OCI-LY1 (cell line): ENCODE data around the gene TNFRSF1B.

Experiments used
- H2AFZ ChIP-seq: fragments of 200-600 bp; sonication (generic), shearing (Covaris generic); 2 replicates; pipeline ENCODE4 v1.6.0; 2014; ENCODE audit warnings: antibody characterized with exemption, mild to moderate bottlenecking, low read length
- H3F3A ChIP-seq: fragments of 200-600 bp; sonication (generic), shearing (Covaris generic); 2 replicates; pipeline ENCODE4 v1.6.0; 2014; ENCODE audit warnings: mild to moderate bottlenecking, antibody characterized with exemption, low read length, moderate library complexity; ENCODE audit not compliant: insufficient read depth
- H3K27ac ChIP-seq: fragments of 200-600 bp; sonication (generic); 2 replicates; pipeline ENCODE4 v1.5.1; 2014; ENCODE audit warnings: low read length, mixed run types, mild to moderate bottlenecking, low read depth; ENCODE audit not compliant: poor library complexity, severe bottlenecking
- H3K27me3 ChIP-seq: fragments of 200-600 bp; sonication (generic); 2 replicates; pipeline ENCODE4 v1.6.0; 2014; ENCODE audit warnings: antibody characterized with exemption, mild to moderate bottlenecking, low read length, moderate library complexity; ENCODE audit not compliant: insufficient read depth
- H3K36me3 ChIP-seq: fragments of 200-600 bp; sonication (generic); 2 replicates; pipeline ENCODE4 v1.6.1; 2014; ENCODE audit warnings: mild to moderate bottlenecking, antibody characterized with exemption, low read length, moderate library complexity, mixed read lengths; ENCODE audit not compliant: insufficient read depth
- H3K4me1 ChIP-seq: fragments of 200-600 bp; sonication (generic); 2 replicates; pipeline ENCODE4 v1.5.1; 2014; ENCODE audit warnings: mild to moderate bottlenecking, low read length, moderate library complexity; ENCODE audit not compliant: insufficient read depth, severe bottlenecking
- H3K4me2 ChIP-seq: fragments of 200-600 bp; sonication (generic), shearing (Covaris generic); 2 replicates; pipeline ENCODE4 v1.6.1; 2014; ENCODE audit warnings: low read length
- H3K4me3 ChIP-seq: fragments of 200-600 bp; sonication (generic); 2 replicates; pipeline ENCODE4 v1.5.1; 2014; ENCODE audit warnings: low read length, low read depth, mild to moderate bottlenecking, mixed read lengths; ENCODE audit not compliant: poor library complexity, severe bottlenecking
- H3K79me2 ChIP-seq: fragments of 200-600 bp; shearing (Covaris generic); 2 replicates; pipeline ENCODE4 v1.6.1; 2016; ENCODE audit warnings: mixed run types, low read length, mixed read lengths; ENCODE audit not compliant: insufficient read depth
- H3K9ac ChIP-seq: fragments of 200-600 bp; sonication (generic), shearing (Covaris generic); 2 replicates; pipeline ENCODE4 v1.6.1; 2014; ENCODE audit warnings: mild to moderate bottlenecking, low read length, mixed read lengths
- H3K9me2 ChIP-seq: fragments of 200-600 bp; sonication (generic), shearing (Covaris generic); 2 replicates; pipeline ENCODE4 v1.6.1; 2014; ENCODE audit warnings: low read depth, mild to moderate bottlenecking, low read length, mixed read lengths
- H3K9me3 ChIP-seq: fragments of 200-600 bp; shearing (Covaris generic); 2 replicates; pipeline ENCODE4 v1.6.1; 2014; ENCODE audit warnings: low read length, mixed read lengths
- H4K20me1 ChIP-seq: fragments of 200-600 bp; sonication (generic), shearing (Covaris generic); 2 replicates; pipeline ENCODE4 v1.6.0; 2016; ENCODE audit warnings: mild to moderate bottlenecking, low read length; ENCODE audit not compliant: insufficient read depth
- EZH2 ChIP-seq: fragments of 200-600 bp; sonication (generic), shearing (Covaris generic); IDR thresholded peaks from 2 replicates; pipeline ENCODE4 v1.8.0; 2017; ENCODE audit warnings: borderline replicate concordance, mixed run types, mild to moderate bottlenecking, antibody characterized with exemption, low read length, moderate library complexity, mixed read lengths
- TF ChIP-seq, protein P1 (sequence below): fragments of 200-600 bp; sonication (generic), shearing (Covaris generic); IDR thresholded peaks from 2 replicates; pipeline ENCODE4 v1.5.1; 2017; ENCODE audit warnings: mild to moderate bottlenecking, antibody characterized with exemption, low read length, moderate library complexity, mixed read lengths

The TNFRSF1B gene

DNA sequence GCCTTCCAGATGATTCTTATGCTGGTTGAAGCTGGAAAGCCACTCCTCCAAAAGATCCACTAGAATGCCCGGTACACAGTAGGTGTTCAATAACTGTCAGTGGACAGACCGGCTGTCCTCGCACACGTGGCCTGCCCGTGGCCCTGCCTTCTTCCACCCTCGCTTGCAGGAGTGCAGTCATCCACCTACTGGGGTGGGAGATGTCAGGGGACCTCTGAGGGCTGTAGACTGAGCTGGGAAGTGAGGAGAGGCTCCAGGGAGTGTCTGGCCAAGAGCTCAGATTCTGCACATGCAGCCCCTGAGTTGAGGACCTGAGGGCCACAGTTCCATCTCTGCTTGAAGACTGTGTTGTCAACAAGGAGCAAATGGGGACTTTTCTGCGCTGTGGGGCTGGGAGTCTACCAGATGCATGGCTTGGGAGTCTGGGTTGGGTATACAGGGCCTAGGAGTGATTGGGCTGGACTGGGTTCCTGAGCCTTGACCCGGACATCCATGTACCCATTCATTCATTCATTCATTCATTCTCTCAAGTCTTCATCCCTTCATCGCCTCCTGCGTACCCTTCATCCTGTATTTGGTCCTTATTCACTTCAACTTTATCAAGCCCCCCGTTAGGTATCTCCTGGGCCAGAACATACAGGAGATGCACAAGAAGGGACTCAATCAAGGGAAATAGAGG is 4.2 kb upstream of the TNFRSF1B start:
- no peaks in the 10 kb centered on the region for H3K9me3 ChIP-seq
- no peaks in the 10 kb centered on the region for H3K4me1 ChIP-seq
- no peak overlapping the region for H3K4me2 ChIP-seq
- no peaks in the 10 kb centered on the region for H3K79me2 ChIP-seq
- peaks cover 8% of the 10 kb centered on the region; the same call in 1 of the 2 replicates for H3K27me3 ChIP-seq
- no peaks in the 10 kb centered on the region for H3K36me3 ChIP-seq
- no peak overlapping the region for H3K9ac ChIP-seq
- H4K20me1 ChIP-seq = no peaks in the 10 kb centered on the region
- H2AFZ ChIP-seq = no peak overlapping the region
- no peaks in the 10 kb centered on the region for H3K9me2 ChIP-seq
- H3F3A ChIP-seq = no peaks in the 10 kb centered on the region
- H3K4me3 ChIP-seq = no peak overlapping the region
- no peak overlapping the region for H3K27ac ChIP-seq
- no peak for TF ChIP-seq EZH2
- TF ChIP-seq, protein P1, sequence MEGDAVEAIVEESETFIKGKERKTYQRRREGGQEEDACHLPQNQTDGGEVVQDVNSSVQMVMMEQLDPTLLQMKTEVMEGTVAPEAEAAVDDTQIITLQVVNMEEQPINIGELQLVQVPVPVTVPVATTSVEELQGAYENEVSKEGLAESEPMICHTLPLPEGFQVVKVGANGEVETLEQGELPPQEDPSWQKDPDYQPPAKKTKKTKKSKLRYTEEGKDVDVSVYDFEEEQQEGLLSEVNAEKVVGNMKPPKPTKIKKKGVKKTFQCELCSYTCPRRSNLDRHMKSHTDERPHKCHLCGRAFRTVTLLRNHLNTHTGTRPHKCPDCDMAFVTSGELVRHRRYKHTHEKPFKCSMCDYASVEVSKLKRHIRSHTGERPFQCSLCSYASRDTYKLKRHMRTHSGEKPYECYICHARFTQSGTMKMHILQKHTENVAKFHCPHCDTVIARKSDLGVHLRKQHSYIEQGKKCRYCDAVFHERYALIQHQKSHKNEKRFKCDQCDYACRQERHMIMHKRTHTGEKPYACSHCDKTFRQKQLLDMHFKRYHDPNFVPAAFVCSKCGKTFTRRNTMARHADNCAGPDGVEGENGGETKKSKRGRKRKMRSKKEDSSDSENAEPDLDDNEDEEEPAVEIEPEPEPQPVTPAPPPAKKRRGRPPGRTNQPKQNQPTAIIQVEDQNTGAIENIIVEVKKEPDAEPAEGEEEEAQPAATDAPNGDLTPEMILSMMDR = no peak

DNA sequence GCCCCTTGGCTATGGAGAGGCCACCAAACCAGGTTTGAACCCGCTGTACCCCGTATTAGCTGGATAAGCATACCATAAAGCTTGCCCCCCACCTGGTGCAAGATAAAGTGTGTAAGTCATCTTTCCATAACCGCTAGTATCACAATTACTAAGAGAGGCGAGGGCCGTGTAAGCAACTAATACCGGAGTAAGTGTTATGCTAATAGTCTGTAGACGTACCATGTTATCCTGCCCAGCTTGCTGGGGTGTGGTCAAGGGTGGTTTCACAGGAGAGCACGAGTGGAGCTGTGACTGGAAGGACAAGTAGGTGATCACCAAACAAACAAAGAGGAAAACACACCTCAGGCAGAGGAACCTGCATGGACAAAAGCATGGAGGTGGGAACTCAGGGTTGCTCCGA is 3.6 kb upstream of the TNFRSF1B start:
- H3K79me2 ChIP-seq = no peaks in the 10 kb centered on the region
- no peak overlapping the region for H3K4me3 ChIP-seq
- no peak overlapping the region for H3K9ac ChIP-seq
- no peak overlapping the region for H3K27ac ChIP-seq
- no peaks in the 10 kb centered on the region for H3K36me3 ChIP-seq
- H3K9me2 ChIP-seq = no peaks in the 10 kb centered on the region
- H3K4me1 ChIP-seq = no peaks in the 10 kb centered on the region
- no peaks in the 10 kb centered on the region for H3F3A ChIP-seq
- peaks cover 8% of the 10 kb centered on the region; the same call in 1 of the 2 replicates for H3K27me3 ChIP-seq
- H3K9me3 ChIP-seq = no peaks in the 10 kb centered on the region
- no peaks in the 10 kb centered on the region for H4K20me1 ChIP-seq
- TF ChIP-seq EZH2 = no peak
- TF ChIP-seq, protein P1 = no peak
- no peak overlapping the region for H2AFZ ChIP-seq
- no peak overlapping the region for H3K4me2 ChIP-seq

DNA sequence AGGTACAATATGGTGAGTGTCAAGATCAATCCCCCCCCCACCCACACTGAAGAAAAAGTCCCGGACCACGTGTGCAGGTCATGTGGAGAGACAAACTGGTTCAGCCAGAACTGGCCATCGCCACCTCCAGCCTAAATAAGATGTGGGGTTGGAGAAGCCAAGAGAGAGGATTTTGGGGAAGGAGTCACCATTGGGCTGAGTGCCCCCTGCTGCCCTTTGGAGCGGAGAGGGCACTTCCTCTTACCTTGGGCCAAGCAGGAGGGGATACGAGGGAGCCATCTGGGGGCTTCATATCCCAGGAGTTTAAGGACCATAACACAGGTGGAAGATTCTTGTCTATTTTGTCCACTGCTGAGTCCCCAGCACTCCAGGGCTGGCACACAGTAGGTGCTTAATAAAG is 2.6 kb upstream of the TNFRSF1B start:
- H3K27ac ChIP-seq = no peak overlapping the region

More for the DNA sequence above, 2.6 kb upstream of the TNFRSF1B start:
- Histone ChIP-seq H4K20me1 (no peaks in the 10 kb centered on the region), H3K27me3 (peaks cover 8% of the 10 kb centered on the region; the same call in 1 of the 2 replicates), H3K9me2 (no peaks in the 10 kb centered on the region), H3F3A (no peaks in the 10 kb centered on the region), H3K79me2 (no peaks in the 10 kb centered on the region), H3K9me3 (no peaks in the 10 kb centered on the region), H3K4me3 (no peak overlapping the region), H3K9ac (no peak overlapping the region), H3K4me1 (no peaks in the 10 kb centered on the region), H2AFZ (no peak overlapping the region), H3K4me2 (no peak overlapping the region), H3K36me3 (no peaks in the 10 kb centered on the region)
- TF ChIP-seq, protein P1 = no peak
- no peak for TF ChIP-seq EZH2
